ENCODE results near the gene FASTKD2. TPM values are rescaled to one million over a fixed set of nuclear protein-coding genes. Genes with fewer than 3 reads are reported as not detected.

Gene FASTKD2
- total and polyA plus RNA-seq, 2 of the 4 experiments (the other 2 are of a cell fraction) = 17.6 to 50.4 TPM

- H3K56ac ChIP-seq (ENCODE audit: extremely low read depth, insufficient read depth, low read length) = no peak overlapping the region
- no peaks in the 10 kb centered on the region for H3K36me3 ChIP-seq (ENCODE audit: control insufficient read depth, insufficient read depth, low read length)
- no peak overlapping the region for H3K14ac ChIP-seq (replicated peaks; ENCODE audit: low read depth, low read length)
- no peak overlapping the region for H3K4me3 ChIP-seq (ENCODE audit: insufficient read depth, low read depth, low read length)
- H3K9me1 ChIP-seq (ENCODE audit: insufficient read depth, low read length) = no peaks in the 10 kb centered on the region
- no peaks in the 10 kb centered on the region for H3K79me1 ChIP-seq (ENCODE audit: low read depth in 1 of 2, low read length in 2 of 2)
- intact Hi-C loops (cut with micrococcal nuclease) (no loop called here), in situ Hi-C loops (cut with MboI; ENCODE audit: low sequenced_read_pairs) (no loop called here), dilution Hi-C loops (cut with HindIII; ENCODE audit: low sequenced_read_pairs, unreplicated experiment) (no loop called here)
- CTCF ChIA-PET = interaction anchor here (0.6 kb wide), 1 partner anchor 431 kb away, joined by 3 read pairs; no protein-coding TSS in a partner anchor
- ATAC-seq (ENCODE audit: low read depth) = no peak
- H2BK5ac ChIP-seq (ENCODE audit: low read depth, low read length, poor library complexity, severe bottlenecking) = no peak overlapping the region
- no peak overlapping the region for H3K4me2 ChIP-seq (ENCODE audit: low read depth, low read length)
- no peak overlapping the region for H2BK120ac ChIP-seq (ENCODE audit: low read depth, low read length)
- H4K20me1 ChIP-seq (ENCODE audit: insufficient read depth, low read length) = no peaks in the 10 kb centered on the region
- H2BK20ac ChIP-seq (ENCODE audit: low read depth, low read length) = no peak overlapping the region
- H3K27ac ChIP-seq (ENCODE audit: insufficient read depth, low read length) = no peak overlapping the region
- no peaks in the 10 kb centered on the region for H3K9me3 ChIP-seq (ENCODE audit: control insufficient read depth, insufficient read depth, low read length)
- no peak overlapping the region for H3K9ac ChIP-seq (ENCODE audit: low read depth, low read length)
- H2AFZ ChIP-seq (replicated peaks; ENCODE audit: low read length, poor library complexity) = no peak overlapping the region
- POLR2A ChIA-PET (ENCODE audit: unreplicated experiment) = no interaction called here
- no peak for DNase-seq
- H2BK15ac ChIP-seq (ENCODE audit: low read depth, low read length) = no peak overlapping the region
- TF ChIP-seq MAFK (IDR thresholded peaks at IDR 0.05; ENCODE audit: low read depth, low read length) = no peak
- TF ChIP-seq CEBPB (IDR thresholded peaks at IDR 0.05; ENCODE audit: low read depth, low read length) = peak; percentile 48
- no peak overlapping the region for H3K4ac ChIP-seq (ENCODE audit: low read depth, low read length)
- no peak overlapping the region for H4K5ac ChIP-seq (ENCODE audit: low read depth, low read length)
- WGBS, 2 experiments (ENCODE audit: extremely low coverage in 2 of 2, insufficient read length in 1 of 2) = no CpG with 5 or more reads among the region's 1 CpG
- no peak overlapping the region for H3K23ac ChIP-seq (ENCODE audit: low read depth, low read length)
- H2AK9ac ChIP-seq (replicated peaks; ENCODE audit: low read depth, low read length, poor library complexity) = no peak overlapping the region
- H2AK5ac ChIP-seq (ENCODE audit: low read depth, low read length) = no peak overlapping the region
- BruUV-seq (replicated peaks) = no TSS peak
- H4K91ac ChIP-seq (ENCODE audit: insufficient read depth, low read depth, low read length) = no peak overlapping the region
- no peak overlapping the region for H3K18ac ChIP-seq (ENCODE audit: low read depth, low read length)
- H3K4me1 ChIP-seq (ENCODE audit: control insufficient read depth, insufficient read depth, low read length) = no peaks in the 10 kb centered on the region
- H4K8ac ChIP-seq (ENCODE audit: low read depth in 2 of 2, low read length in 2 of 2) = no peak overlapping the region
- no peaks in the 10 kb centered on the region for H3K27me3 ChIP-seq (ENCODE audit: control insufficient read depth, insufficient read depth, low read length)
Measured at GRCh38 chr2:206824087-206824618, 58.7 kb downstream of the FASTKD2 start.
